ENCODE measurements around the gene MYRFL.

- no peak for TF ChIP-seq CTCF (IDR thresholded peaks at IDR 0.05; ENCODE audit: poor library complexity, severe bottlenecking)
- TF ChIP-seq POLR2AphosphoS5 (IDR thresholded peaks at IDR 0.05) = peak; percentile 52
- TF ChIP-seq RAD21 (conservative IDR thresholded peaks at IDR 0.05) = no peak
- no peak for TF ChIP-seq EZH2 (IDR thresholded peaks at IDR 0.05; ENCODE audit: borderline replicate concordance, insufficient read depth, low read length, poor library complexity, severe bottlenecking)
- TF ChIP-seq EP300 (conservative IDR thresholded peaks at IDR 0.05; ENCODE audit: poor library complexity, severe bottlenecking) = no peak
- no peak for TF ChIP-seq TAF1 (IDR thresholded peaks at IDR 0.05; ENCODE audit: low read depth)
- no peak for TF ChIP-seq MXI1 (conservative IDR thresholded peaks at IDR 0.05; ENCODE audit: poor library complexity, severe bottlenecking)
- peak; percentile 82 for TF ChIP-seq REST (IDR thresholded peaks at IDR 0.05; ENCODE audit: borderline replicate concordance)
These were observed 69.9 kb downstream of the MYRFL start for GRCh38 chr12:69894800-69895383.
